Upper lobe of left lung (tissue), 4 donors: ENCODE measurements around the gene CARD11.

Experiments
- POLR2A ChIP-seq, 4 donors: fragments of 450-650 bp; IDR thresholded peaks; one replicate each; pipeline ENCODE4 v1.5.1; 2016 to 2017; ENCODE audit warnings: antibody characterized with exemption in 4 of 4, mild to moderate bottlenecking in 2 of 4
- POLR2AphosphoS5 ChIP-seq, 2 donors: sonication (generic); formaldehyde crosslinking; IDR thresholded peaks; one replicate each; pipeline ENCODE4 v1.5.1; 2017; ENCODE audit warnings: antibody characterized with exemption in 2 of 2
- TF ChIP-seq, protein P1 (sequence below), 6 experiments: fragments of 450-650 bp in 4 of 6; fragments of 200-600 bp in 2 of 6; sonication (generic) in 2 of 6; IDR thresholded peaks; one replicate each; pipeline ENCODE4 v1.5.1; 2016 to 2019; ENCODE audit warnings: antibody characterized with exemption in 6 of 6

DNA sequence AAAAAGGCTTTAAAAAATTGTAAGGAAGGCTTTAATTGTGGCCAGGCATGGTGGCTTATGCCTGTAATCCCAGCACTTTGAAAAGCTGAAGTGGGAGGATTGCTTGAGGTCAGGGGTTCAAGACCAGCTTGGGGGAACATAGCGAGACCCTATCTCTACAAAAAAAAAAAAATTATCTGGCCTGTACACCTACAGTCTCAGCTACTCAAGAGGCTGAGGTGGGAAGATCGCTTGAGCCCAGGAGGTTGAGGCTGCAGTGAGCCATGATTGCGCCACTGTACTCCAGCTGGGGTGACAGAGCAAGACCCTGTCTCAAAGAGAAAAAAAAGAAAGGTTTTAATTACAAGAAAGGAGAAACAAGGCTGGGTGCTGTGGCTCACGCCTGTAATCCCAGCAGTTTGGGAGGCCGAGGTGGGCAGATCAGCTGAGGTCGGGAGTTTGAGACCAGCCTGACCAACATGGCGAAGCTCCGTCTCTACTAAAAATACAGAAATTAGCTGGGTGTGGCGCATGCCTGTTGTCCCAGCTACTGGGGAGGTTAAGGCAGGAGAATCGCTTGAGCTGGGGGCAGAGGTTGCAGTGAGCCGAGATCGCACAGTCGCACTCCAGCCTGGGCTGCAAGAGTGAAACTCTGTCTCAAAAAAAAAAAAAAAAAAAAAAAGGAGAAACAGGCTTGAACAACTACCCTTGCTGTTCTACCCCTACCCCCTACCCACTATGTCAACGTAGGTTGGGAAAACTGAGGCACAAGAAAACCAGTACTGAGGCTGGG lies 83.7 kb downstream of the CARD11 start:
- TF ChIP-seq POLR2A (IDR thresholded peaks at IDR 0.05), result no peak
- TF ChIP-seq, protein P1, sequence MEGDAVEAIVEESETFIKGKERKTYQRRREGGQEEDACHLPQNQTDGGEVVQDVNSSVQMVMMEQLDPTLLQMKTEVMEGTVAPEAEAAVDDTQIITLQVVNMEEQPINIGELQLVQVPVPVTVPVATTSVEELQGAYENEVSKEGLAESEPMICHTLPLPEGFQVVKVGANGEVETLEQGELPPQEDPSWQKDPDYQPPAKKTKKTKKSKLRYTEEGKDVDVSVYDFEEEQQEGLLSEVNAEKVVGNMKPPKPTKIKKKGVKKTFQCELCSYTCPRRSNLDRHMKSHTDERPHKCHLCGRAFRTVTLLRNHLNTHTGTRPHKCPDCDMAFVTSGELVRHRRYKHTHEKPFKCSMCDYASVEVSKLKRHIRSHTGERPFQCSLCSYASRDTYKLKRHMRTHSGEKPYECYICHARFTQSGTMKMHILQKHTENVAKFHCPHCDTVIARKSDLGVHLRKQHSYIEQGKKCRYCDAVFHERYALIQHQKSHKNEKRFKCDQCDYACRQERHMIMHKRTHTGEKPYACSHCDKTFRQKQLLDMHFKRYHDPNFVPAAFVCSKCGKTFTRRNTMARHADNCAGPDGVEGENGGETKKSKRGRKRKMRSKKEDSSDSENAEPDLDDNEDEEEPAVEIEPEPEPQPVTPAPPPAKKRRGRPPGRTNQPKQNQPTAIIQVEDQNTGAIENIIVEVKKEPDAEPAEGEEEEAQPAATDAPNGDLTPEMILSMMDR (IDR thresholded peaks at IDR 0.05), result no peak
- no peak for TF ChIP-seq POLR2AphosphoS5 (IDR thresholded peaks at IDR 0.05)
